MM.1S (cell line): ENCODE results near the gene PUSL1.

Source experiments
- EZH2 ChIP-seq: fragments of 300-600 bp; sonication (generic); optimal IDR thresholded peaks from 2 replicates; pipeline ENCODE3; 2017; ENCODE audit warnings: low read depth, mild to moderate bottlenecking, antibody characterized with exemption, low read length, mixed read lengths
- EZH2phosphoT487 ChIP-seq: fragments of 300-600 bp; sonication (generic); IDR thresholded peaks from 2 replicates; pipeline ENCODE4 v1.6.1; 2018; ENCODE audit warnings: antibody characterized with exemption, low read length
- TF ChIP-seq, protein P1 (sequence below): fragments of 300-600 bp; sonication (generic); IDR thresholded peaks from 2 replicates; pipeline ENCODE4 v1.5.1; 2016; ENCODE audit warnings: antibody characterized with exemption, low read length, mixed read lengths

DNA sequence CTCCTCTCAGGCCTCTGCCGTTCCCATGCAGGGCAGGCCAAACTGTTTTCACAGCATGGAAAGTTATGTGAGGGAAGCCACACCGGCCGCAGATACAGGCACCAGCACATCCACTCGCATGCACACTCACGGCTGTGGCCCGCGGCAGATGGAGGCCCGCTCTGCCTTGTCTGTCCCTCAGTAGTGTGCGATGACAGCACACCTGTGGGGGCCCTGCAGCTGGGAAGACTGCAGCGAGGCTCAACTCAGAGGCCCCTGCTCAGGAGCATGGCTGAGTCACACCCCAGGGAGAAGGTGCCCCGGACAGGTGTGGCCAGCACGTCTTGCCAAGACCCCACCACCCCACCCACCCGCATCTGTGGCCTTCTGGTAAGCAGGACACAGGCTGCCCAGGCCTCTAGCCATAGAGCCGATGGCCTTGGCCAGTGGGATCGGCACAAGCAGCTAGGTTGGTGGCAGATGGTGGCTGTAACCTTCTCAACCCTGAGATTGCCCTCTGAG, 33.4 kb upstream of the PUSL1 start:
- TF ChIP-seq, protein P1, sequence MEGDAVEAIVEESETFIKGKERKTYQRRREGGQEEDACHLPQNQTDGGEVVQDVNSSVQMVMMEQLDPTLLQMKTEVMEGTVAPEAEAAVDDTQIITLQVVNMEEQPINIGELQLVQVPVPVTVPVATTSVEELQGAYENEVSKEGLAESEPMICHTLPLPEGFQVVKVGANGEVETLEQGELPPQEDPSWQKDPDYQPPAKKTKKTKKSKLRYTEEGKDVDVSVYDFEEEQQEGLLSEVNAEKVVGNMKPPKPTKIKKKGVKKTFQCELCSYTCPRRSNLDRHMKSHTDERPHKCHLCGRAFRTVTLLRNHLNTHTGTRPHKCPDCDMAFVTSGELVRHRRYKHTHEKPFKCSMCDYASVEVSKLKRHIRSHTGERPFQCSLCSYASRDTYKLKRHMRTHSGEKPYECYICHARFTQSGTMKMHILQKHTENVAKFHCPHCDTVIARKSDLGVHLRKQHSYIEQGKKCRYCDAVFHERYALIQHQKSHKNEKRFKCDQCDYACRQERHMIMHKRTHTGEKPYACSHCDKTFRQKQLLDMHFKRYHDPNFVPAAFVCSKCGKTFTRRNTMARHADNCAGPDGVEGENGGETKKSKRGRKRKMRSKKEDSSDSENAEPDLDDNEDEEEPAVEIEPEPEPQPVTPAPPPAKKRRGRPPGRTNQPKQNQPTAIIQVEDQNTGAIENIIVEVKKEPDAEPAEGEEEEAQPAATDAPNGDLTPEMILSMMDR, result no peak
- TF ChIP-seq EZH2phosphoT487 (no peak), EZH2 (no peak)
